HG02623 (cell line): ENCODE data around the gene FAM170B.

ENCODE experiments used
- ATAC-seq: cut with Tn5 transposase; IDR thresholded peaks from one replicate; pipeline ENCODE4 v1.9.1; 2021; ENCODE audit warnings: moderate library complexity; ENCODE audit not compliant: unreplicated experiment

The FAM170B gene

DNA sequence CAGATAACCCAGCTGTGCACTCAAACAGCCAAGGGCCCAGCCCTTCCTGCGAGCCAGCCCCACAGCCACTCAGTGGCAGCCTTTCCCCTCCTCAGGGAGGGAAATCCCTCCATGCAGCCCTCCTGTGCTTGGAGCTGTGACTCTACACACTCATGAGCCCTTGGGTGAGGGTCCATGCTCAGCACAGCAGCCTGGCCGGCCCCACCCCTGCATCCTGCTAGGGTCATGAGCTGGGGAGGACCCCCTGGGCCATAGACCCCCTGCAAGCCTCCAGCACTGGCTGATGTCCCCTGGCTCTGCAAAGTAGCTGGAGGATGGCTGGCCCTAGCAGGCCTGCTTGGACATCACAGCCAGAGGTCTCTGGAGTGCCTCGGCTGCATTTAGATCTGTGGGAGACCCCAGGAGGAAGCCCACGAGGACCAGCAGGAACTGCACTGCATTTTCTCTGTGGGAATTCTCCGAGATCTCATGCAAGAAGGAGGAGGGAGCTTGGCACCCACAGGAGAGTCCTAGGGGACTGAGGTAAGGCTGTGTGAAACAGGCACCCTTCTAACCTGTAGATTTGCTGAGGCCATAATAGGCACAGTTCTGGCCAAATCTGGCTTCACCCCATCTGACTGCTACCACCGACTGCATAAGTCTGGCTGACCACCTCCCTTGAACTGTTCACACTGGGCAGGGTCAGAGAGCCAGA is 37.0 kb upstream of the FAM170B start:
- no peak for ATAC-seq

DNA sequence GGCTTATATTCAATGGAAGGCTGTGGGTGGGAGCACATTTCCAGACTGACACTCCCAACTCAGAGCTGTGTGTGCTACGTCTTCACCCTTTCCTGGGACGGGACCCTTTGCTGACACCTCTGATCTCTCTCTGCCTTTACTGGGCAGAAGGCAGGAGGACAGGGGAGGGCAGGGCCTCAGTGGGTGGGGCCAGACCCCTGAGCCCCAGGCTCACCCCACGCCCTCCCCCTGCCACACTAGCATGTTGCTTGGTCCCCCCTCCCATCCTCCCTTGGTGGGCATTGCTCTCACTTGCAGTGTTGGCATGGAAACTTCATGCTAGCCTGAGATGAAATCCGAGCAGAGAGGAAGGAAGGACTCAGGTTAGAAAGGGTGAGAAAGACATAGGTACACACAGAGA is 36.0 kb upstream of the FAM170B start:
- no peak for ATAC-seq

DNA sequence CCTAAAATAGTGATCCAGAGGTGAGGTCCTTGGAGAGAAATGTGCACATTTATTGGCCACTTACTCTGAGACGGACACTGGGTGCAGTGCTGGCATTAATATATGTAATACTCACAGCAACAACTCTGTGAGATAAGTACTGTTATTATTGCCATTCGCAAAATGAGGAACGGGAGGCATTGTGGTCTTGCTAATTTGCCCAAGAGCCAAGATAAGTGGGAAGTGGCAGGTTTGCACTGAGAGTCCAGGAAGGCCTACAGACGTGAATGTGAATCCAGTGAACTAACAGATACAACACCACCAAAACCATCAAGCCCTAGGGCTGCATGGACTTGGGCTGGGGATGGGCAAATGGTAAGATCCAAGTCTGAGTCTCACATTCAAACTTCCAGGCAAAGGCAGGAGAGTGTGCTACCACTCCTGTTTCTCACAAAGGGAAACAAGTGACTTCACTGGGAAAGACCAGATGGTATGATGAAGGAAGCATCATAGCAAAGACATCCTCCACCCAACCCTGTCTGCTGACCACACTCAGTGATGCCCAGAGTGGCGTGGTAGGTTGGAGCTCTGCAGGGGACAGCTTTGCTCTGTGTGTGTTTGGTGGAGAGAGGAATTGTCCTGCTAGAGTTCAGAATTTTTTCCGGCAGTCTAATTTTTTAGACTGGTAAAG is 35.1 kb upstream of the FAM170B start:
- ATAC-seq, result no peak

DNA sequence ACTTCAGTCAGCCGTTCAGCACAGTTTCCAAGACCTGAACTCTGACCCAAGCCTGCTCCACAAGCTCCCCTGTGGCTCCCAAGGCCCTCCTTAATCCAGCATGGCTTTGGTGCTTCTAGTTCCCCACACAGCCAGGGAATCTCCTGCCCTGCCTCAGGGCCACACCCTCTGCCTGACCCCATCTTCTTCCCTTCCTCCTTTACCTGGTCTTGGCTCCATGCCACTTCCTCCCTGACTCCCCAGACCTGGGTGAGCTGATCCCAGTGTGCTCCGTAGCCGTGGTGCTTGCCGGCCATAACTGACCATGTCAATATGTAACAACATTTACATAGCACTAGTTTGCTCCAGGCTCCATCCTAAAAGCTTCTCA is 34.3 kb upstream of the FAM170B start:
- no peak for ATAC-seq

DNA sequence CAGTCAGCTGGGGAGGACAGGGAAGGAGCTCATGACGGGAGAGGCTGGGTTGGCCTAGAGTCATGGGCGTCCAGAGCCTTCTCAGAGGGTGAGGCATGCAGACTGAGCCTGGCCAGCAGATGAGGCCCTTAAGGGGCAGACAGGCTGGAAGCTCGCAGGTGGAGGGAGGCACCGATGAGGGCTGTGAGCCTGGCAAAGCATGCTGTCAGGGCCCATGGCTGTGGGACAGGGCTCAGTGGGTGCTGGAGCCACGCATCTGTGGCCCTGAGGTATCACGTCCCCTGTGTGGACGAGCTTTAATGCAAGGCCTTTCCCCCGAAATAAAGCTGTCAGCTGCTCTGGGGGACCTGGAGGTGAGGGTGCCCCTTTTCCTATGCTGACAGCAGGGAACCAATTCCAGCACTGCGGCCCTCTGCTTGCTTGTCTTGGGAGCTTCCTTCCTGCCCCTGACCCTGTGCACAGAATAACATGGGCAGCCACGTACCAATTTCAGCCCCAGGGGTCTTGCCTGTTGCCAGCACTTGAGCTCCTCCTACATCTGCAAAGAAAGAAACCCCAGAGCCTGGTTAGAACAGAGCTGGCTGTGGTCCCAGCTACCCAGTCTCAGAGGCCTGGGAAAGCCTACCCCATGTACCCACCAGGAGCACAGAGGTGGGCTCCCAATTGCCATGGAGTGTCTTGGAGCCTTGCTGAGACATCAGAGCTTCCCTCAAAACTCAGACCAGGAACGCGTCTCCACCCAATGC is 33.8 kb upstream of the FAM170B start:
- no peak for ATAC-seq

DNA sequence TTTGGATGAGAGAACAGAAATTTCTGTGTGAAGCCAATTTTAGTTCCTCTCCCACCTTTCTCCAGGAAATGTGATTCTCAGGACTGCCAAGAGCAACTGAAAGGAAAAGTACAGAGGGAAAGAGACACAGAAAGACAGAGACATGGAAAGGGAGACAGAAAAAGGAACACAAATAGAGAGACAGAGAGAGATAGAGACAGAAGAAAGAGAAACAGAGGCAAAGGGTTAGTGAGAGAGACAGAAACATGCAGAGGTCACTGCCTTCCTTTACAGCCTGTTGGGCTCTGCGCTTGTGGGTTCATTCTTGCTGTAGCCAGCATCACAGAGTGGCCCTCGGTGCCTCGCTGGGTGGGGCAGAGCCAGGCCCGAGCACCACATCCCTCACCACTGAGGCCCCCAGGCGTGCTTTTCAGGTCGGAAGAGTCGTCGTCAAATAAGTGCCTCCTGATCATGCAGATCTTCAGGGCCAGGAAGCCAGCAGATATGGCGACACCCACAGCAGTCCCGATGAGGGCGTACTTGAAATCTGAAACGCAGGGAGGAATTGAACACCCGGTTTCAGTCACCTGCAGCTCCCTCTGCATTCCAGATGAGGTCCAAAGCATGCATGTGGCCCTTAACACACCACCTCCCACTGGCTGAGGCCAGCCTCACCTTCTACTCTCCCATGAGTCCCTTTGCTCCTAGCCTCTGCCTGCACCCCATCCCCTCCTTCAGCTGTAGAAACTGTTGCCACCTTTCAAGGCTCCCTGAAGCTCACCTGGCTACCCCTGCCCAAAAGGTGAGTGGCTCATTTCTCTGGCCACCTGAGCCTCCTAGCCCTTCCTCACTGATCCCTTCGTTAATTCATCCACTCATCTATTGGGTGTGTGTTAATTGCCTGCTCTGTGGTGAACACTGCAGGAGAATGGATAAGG is 32.9 kb upstream of the FAM170B start:
- no peak for ATAC-seq

DNA sequence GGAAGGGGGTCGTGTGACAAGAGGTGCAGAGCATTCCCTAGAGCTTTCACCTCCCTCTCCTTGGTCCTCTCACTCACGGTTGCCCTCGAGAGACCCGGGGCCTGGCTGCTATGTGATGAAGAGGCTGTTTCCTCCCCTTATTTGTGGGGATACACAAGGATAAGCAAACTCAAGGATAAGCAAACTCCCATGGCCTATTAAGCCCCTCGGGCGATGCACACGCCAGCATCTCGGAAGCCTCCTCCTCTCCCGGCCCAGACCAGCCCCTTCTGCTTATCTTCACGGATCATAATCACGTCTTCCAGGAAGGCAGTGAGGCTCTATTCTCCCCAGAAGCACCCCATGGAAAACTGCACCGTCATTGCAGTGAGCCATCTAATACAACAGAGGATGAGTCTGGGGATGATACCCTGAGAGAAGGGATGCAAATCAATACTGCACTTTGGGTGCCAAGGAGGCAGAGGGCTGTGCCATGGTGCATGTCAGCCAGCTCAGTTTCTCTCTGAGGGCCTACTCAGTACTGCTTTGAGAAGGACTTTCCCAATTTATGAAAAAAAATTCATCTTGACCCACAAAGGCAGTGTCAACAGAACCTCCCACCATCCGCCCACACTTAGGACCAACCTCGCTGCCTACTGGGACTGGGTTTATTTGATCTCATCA is 32.1 kb upstream of the FAM170B start:
- ATAC-seq, result no peak

DNA sequence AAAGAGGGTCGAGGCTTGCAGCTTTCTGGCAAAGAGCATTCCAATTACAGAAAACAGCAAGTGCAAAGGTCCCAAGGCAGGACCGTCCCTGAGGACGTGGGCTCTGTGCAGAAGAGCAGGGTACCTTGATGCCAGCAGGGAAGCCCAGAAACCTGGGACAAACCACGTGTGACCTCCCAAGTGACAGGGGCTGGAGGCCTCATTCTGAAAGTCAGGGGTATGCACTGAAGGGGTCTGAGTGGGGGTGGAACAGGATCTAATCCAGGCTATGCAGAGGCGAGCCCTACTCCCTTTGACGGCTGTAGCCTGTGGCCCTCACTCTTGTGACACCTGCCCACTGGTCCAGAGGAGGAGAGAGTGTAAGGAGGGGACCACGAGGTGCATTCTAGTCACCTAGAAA is 31.4 kb upstream of the FAM170B start:
- no peak for ATAC-seq

DNA sequence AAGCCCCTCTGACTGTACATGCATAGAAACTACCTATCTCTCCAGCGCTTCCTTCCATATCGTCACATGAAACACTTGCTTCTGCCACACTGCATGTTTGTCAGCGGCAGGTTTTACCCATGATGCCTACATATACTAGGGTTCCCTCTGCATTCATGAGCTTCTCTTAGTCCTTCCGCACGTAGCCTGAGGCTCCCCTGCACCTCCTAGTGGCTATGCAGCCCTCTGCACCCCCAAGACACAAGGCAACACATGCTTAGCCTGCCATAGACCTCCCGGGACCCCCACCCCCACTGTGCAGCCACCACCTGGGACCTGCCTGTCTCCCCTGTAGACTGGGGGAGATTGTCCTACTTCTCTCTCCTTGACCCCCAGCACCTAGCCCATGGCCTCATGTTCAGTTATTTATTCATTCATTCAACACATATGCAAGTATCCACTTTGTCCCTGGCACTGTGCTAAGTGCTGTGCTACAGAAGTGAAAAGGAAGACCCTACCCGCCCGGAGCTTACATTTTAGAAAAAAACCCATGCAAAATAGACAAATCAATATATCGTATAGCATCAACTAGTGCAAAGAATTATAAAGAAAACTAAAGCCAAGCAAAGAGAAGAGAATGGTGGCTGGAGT is 30.9 kb upstream of the FAM170B start:
- peak; percentile 84 for ATAC-seq

DNA sequence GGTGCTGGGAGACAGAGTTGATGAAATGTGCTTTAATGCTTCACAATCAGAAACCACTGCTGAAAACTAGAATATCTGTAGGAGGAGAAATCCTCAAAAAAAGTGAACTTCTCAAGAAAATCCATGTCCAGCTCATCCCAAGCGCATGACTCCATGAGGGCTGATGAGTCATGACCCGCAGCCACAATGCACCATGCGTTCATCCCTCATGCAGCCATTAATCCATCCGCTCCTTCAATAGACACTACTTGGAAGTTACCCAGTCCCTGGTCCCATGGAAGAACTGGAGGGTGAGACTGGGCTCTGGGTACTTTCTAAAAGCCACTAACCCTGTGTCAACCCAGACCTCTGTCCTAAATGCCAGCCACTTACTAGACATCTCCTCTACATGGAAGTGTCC is 29.9 kb upstream of the FAM170B start:
- ATAC-seq, result no peak

DNA sequence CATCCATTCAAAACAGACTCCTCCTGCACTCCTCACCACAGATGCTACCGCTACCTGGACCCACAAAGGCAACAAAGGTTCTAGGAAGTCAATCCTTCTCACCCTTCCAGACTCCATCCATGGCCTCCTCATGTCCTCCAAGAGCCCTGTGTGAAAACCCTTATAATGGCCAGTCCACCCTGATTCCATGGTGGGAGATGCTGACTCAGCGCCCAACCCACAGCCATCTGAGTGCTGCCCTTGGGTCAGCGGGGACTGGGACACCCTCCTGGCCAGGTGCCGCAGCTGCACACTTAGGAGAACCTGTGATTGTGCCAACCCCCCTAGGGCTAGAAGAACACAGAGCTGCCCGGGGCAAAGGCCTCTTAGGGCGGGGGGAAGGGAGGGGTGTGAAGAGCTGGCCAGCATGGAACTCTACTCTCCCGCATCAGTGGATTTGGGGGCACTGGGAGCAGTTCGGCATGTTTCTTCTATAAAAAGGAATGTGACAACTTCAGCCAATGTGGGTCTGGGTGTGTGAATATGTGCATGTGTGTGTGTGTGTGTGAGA is 29.0 kb upstream of the FAM170B start:
- ATAC-seq, result no peak

DNA sequence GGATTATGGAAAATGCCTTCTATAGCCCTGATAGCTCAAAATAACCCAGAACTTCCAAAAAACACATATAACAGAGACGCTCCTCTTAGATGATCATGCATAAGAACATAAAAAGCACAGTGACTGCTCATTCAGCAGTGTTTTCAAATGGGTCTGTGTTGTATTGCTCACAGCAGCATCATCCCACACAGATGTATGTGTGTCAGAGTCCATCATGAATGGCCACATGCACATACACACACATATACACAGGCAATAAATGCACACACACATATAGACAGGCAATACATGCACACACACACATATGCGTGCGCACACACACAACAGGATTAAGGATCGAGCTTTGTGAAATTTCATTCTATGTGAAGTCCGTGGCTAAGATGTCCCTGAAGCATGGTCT is 28.2 kb upstream of the FAM170B start:
- ATAC-seq, result no peak

DNA sequence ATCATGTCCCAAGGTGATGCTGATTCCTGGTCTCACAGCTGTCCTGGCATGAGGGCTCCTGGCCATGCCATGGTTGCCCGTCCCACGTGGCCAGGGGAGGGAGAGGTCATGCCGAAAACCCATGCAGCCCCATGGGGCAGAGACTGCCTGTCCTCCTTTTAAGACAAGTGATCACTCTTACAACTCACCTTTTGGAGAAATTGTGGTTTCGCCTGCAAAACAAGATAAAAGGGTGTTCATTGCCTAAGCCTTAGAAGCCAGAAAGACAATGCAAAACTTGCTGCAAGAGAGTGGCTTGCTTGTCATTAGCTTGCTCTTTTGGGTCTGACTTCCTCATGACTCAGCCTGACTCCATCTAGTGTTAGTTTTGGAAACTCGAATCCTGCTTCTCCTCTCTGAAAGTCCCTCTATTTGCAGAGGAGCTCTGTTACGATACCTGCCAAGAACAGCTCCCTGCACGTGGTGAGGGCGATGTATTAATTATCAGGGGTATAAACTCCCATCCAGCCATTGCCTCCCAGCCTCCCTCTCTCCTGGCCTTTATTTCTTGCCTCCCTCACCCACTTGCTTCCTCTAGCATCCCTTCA is 27.7 kb upstream of the FAM170B start:
- no peak for ATAC-seq

DNA sequence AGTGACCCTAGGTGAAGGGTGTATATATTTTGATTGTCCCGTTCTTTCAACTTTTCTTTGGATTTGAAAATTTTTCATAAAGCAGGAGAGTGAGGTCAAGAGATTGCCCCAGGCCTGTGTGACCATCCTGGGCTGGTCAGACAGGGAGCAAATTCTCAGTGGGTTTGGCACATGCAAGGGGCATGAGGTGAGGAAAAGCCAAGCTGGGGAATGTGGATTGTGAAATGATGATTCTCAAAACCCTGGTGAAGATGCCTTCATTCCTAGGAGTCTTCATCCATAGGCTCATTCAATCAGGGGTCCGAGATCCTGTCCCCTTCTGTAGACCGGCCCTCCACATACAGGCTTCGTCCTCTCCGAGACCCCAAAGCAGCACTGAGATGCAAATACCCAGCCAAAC is 27.0 kb upstream of the FAM170B start:
- ATAC-seq, result no peak

DNA sequence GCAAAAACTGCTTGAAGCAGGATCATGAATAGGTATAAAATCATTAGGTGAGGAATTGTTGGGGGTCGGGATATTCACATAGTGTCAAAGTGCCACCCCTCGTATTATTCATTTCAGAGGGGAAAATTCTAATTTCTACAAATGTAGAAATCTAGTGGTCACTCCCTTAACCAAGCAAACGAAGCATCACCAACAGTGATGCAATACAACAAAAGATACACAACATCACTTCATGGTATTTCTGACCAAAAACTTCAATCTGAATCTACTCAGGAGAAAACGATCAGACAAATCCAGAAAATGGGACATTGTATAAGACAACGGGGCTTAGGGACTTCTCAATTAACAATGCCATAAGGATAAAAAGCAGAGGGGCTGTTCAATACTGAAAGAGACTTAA is 26.3 kb upstream of the FAM170B start:
- no peak for ATAC-seq

DNA sequence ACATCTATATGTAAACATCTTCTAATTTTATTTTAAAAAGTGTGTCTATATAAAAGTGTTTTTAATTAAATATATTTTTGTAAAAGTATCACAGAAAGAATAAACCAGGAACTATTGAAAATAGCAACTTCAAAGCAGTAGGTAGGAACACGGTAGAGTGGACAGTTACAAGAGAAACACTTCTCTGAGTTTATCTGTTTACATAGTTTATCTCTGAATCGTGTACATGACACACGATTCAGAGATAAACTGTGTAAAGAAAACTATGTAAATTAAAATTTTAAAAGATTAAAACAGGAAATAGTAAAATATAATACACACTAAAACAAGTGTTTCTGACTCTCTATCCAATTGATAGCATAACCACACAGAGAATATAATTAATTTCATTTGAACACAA is 25.1 kb upstream of the FAM170B start:
- no peak for ATAC-seq

DNA sequence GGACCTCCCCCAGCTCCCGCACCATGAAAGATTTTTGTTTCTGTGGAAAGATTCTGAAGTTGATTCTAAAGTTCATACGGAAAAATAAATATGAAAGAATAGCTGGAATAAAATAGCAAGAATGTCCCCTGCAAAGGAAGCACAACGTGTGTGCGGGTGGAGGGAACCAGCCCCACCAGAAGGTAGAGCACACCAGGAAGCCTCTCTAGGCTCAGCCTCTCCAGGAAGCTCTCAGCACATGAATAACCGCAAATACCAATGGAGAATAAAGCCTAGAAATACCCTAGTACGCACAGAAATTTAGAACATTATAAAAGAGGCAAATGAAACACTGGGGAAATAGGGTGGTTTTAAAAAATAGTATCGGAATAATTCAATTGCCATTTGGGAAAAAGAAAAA is 24.6 kb upstream of the FAM170B start:
- ATAC-seq, result no peak

DNA sequence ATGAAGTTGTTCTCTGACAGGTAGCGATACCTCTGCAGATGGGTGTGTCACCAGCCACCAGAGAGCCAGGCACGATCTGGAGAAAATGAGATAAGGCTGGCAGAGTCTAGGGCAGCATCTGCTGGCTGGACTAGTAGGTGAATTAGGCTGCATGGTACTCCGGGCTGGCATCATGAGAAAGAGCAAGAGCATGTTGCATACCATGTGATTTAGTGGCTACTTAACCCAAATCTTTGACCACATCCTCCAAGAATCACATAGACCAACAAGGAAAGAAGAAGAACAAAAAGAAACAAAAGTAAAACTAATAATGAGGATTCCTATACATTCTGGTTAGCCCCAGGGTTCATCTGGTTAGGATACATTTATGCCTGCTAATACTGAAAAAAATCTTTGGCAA is 23.4 kb upstream of the FAM170B start:
- ATAC-seq, result no peak

DNA sequence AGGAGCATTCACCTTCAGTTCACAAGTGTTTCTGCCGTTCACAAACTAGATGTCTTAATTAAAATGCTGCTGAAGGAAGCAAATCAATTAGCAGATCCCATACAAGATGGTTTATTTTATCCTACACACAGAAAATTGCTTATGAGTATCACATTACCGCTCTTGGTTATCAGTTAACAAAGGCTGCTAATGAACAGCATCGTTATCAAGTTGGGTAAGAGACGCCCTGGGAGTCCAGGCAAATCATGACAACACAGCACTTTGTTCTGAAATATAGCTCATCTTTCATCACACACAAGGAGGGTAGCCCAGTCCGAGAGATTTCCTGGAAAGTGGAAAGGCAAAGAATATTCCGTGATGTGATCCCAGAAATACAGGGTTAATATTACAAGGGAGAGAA is 20.8 kb upstream of the FAM170B start:
- ATAC-seq, result no peak

DNA sequence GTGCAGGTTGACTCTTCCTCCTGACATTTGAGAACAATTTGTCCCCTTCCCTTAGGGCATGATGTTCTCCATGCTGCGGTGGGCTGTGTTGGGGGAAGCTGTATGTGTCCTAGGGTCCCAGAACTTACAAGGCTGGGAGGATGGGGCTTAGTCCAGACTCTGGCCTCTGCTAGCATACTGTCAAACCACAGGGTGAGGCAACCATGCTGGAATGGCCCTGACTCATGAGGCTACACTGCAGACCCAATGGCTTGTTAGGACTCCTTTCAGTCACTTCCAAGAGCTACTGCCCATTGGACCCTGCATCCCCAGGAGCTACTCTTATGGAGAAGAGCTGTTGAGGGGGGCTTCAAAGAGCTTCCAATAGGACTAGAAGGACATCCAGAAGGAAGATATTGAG is 20.1 kb upstream of the FAM170B start:
- no peak for ATAC-seq
